GM21786 (cell line): ENCODE measurements around the gene ARHGEF9.
"Not testable (repeated sequence)": the region's sequence is repeated elsewhere in the genome, so short reads cannot be mapped to it uniquely, and the experiment has no call there.

Source experiments
- ATAC-seq: cut with Tn5 transposase; IDR thresholded peaks from one replicate; pipeline ENCODE4 v1.9.1; 2021; ENCODE audit not compliant: unreplicated experiment

ARHGEF9 gene

GRCh38 chrX:63664741-63665140 is 120.3 kb downstream of the ARHGEF9 start:
- no peak for ATAC-seq

- no peak for ATAC-seq
Observed at GRCh38 chrX:63664083-63664482, 120.9 kb downstream of the ARHGEF9 start.

GRCh38 chrX:63661676-63662075 is 123.3 kb downstream of the ARHGEF9 start:
- no peak for ATAC-seq

GRCh38 chrX:63658920-63659319 is 126.1 kb downstream of the ARHGEF9 start:
- ATAC-seq: no peak

GRCh38 chrX:63657821-63658220 is 127.2 kb downstream of the ARHGEF9 start:
- no peak for ATAC-seq

GRCh38 chrX:63656871-63657580 is 128.0 kb downstream of the ARHGEF9 start:
- ATAC-seq: no peak

- no peak for ATAC-seq
Observed at GRCh38 chrX:63652086-63652765, 132.8 kb downstream of the ARHGEF9 start.

- not testable (repeated sequence) for ATAC-seq
Observed at GRCh38 chrX:63645748-63646147, 139.3 kb downstream of the ARHGEF9 start.

GRCh38 chrX:63635750-63636149 is 149.3 kb downstream of the ARHGEF9 start:
- ATAC-seq: no peak

GRCh38 chrX:63613531-63614028 is 171.4 kb downstream of the ARHGEF9 start:
- no peak for ATAC-seq

- no peak for ATAC-seq
Observed at GRCh38 chrX:63585936-63586335, 199.1 kb downstream of the ARHGEF9 start.
